Retina (tissue), 1 donor: ENCODE data around the gene SLC45A3.

Experiments
- DNase-seq: peaks from one replicate; pipeline ENCODE4 v3.0.0-alpha.2; 2016

The SLC45A3 gene

DNA sequence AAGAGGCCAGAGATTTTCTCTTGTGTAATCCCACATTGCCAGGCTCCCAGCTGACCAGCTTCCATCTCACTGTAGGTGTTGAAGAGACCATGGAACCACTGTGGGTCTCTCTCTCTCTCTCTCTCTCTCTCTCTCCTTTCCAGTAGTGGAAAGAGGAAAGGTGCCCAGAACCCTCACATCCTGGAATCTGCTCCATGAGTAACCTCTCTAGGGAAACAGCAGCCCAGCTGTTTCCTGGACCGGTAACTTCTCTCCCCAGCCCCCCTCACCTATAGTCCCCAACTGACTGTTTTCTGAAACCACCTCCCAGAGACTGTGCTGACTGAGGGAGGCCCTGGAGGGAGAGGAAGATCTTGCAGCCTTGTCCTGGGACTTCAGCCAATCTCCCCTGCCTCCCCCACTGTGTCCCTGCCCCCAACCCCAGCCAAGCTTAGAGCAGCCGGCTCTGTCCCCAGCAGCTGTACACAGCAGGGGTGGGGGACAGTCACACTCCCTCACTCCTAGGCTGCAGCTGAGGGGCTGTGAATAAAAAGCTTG, 20.6 kb upstream of the SLC45A3 start:
- DNase-seq, result no peak

DNA sequence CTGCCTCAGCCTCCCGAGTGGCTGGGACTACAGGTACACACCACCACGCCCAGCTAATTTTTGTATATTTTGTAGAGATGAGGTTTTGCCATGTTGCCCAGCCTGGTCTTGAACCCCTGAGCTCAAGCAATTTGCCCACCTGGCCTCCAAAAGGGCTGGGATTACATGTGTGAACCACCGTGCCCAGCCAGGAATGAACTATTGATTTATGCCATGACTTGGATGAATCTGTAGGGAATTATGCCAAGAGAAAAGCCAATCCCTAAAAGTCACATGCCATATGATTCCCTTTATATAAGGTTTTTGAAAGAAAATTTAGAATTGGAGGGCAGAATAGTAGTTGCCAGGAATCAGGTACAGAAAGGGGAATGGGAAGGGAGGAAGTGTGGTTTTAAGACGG, 19.1 kb upstream of the SLC45A3 start:
- no peak for DNase-seq

DNA sequence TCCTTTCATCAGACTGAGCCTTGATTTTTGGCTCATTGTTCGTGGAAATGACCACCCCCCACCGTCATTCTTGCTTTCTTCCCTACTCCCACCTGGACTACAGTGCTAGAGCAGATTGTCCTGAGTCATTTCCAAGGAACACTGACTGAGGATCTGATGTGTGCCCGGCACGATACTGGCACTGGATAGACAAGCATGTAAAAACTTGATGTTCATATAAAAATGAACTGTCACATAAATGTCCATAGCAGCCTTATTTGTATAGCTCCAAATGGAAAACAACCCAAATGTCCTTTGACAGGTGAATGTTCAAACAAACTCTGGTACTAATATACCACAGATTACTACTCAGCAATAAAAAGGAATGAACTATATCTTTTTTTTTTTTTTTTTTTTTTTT, 18.6 kb upstream of the SLC45A3 start:
- DNase-seq, result no peak

DNA sequence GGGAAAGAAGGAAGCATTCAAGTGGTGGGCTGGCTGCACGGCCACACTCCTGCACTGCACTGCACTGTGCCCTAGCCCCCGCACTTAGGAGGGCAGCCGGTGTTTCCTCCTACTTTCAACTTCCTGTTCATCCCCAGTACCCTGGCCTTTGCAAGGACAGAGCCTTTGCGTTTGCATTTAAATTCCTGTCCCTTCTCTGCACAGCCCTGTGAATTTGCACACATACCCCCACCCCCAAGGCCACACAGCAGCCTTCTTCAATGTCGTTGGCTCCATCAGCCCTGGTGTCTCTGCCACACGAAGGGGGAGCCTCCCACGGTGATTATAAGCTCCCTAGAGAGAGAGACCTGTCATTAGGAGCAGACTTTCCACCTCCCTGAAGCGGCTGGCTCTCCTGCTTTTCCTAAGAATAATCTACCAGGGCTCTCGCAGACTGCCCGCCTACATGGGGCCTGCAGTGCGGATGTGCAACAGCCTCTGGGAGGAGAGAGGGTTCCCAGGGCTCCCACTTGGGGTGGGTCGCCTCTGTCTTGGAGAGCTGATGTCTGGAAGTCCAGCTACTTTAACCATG, 13.2 kb upstream of the SLC45A3 start:
- peak; percentile 29 for DNase-seq

DNA sequence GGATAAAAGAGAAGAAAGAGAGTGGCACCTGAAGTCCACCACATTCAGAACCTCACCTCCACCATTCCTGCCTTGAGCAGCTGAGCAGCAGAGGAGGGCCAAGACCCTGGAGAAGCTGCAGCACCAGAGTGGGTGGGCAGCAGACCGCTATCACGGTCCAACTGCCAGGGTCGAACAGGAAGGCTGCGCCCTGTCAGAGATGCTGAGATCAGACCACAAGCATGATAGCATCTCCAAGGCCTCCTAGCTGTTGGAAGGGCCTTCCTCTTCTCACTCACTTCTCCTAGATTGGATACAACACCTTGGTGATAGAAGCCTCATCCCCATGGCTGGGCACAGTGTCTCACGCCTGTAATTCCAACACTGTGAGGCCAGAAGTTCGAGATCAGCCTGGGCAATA, 12.1 kb upstream of the SLC45A3 start:
- no peak for DNase-seq

DNA sequence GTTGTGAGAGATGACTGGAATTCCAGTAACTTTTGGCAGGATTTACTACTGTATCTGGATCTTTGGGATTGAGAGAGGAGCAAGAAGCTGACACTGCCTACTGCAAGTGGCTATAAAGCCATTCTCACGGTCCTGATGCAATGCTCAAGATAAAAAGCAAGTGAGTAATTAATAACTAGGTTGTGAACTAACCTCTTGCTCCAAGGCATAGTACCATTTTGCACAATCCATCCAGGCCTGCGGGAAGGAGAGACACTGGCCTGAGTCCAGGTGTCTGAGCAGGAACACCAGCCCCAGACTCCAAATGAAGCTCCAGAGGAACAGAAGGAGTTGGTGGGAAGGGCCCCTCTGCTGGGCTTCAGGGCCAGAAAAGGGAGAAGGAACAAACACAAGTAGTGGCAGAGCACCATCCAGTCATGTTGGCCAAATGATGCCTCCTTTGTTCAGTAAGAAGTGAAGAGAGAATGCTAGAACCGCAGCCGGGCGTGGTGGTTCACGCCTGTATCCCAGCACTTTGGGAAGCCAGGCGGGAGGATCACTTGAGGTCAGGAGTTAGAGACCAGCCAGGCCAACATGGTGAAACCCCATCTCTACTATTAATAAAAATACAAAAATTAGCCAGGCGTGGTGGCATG, 9.9 kb upstream of the SLC45A3 start:
- DNase-seq, result no peak

DNA sequence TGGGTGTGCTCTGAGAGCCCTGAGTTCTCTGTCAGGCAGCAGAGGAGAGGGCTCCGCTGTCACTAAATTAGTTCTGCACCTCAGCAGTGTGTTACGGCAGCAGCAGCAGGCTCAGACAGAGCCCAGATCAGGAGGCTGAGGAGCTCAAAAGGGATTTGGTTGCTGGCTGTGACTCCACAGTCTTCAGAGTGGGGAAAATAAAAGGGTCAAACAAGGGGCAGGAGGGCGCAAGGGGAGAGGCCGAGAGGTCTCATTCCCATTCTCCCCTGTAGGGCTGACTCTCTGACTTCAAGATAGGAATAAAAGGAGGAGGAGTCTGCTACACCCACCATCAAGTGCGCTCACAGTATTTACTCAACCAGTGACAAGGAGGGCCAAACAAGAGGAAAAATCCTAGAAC, 9.2 kb upstream of the SLC45A3 start:
- no peak for DNase-seq

DNA sequence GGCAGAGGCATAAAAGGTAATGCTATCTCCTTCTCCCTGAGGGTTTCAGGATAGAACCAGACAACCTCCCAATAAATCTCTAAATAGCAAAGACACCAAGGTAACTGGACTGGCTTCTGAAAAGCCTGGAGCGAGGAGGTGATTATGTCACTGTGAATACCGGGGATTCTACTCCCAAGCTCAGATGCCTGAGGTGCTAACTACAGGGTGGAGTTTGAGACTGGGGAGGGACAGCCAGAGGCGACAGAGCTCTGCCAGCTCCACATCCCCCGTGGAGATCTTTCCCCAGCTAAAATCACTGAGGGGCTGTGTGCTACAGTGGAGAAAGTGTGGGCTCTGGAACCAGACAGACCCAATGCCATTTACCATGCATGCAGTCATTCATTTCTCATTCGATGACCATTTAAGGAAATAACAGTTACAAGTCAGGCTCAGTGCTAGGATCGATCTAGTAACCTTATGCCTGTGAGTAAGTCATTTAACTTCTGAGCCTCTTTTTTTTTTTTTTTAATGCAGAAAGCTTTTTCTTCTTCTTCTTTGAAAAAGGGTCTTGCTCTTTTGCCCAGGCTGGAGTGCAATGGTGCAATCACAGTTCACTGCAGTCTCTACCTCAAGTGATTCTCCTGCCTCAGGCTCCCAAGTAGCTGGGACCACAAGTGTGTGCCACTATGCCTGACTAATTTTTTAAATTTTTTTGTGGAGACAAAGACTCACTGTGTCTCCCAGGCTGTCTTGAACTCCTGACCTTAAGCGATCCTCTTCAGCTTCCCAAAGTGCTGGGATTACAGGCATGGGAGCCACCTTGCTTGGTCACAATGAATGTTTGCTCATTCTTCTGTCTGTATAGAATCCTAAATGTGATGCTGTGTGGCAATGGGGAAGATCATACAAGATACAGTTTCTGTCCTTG, 8.1 kb upstream of the SLC45A3 start:
- DNase-seq, result no peak

DNA sequence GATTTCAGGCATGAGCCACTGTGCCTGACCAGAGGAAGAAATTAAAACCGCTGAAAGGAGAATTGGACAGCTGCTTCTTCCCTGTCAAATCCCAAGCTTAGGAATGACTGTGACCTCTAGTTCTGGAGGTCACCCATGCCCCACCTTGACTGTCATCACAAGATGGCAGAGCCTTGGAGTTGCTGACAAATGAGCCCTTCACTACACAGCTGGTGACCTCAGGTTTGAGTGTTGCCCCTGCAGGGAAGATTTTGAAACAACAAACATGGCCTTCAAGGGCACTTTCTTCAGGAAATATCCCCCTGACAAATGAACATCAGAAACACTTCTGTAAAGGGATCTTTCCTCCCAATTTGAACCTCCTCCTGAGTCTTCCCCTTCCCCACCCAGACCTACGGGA, 6.9 kb upstream of the SLC45A3 start:
- DNase-seq, result no peak

DNA sequence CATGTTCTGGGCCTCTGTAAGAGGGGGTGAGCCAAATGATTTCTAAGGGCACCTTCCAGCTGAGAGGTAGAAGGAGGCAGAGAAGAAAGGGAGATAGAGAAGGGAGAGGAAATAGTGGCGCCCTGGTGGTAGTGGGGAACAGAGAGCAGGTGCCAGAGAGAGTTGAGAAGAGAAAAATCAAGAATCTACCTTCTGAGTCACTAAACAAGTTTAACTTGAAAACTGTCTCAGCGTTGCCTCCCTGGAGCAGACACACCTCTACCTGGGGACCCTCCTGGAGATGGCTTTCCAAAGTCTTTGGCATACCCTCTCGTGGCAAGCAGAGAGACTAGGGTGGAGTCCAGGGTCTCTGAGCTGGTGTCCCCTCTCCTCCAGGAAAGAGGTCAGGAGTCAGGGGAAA, 1.1 kb upstream of the SLC45A3 start:
- no peak for DNase-seq

DNA sequence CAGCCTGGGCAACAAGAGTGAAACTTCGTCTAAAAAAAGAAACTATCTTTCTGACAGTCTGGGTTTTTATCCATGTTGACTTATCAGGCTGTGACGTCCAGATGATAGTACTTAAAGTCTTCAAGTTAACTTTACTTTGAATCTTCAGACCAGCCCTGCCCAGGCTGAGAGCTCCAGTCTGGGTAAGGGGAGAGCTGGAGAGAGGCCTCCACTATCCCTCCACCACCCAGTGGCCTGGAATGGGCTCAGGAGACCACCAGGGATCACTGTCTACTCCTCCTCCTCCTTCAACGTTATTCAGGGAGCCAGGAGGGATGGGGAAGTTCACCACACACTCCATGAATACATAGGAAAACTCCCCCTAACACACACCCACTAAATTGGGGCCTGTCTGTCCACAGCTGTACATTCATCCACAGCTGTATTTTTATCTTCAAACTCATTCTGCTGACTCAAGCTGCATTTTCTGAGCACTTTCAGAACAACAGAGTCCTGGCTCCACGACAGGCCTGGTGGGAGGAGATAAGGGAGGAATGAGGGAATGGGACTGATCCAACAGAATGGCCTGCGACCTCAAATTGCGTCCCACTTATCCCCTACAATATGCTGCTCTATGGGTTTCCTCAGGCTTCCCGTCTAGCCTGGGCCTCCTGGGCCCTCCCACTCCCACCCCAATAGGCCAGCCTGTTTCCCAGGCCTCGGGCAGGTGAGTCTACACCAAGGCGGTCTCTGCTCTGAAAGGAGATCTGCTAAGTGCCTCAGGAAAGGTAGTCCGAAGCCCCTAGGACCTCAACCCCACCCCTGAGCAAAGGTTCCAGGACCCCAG, 1.8 kb downstream of the SLC45A3 start:
- no peak for DNase-seq

DNA sequence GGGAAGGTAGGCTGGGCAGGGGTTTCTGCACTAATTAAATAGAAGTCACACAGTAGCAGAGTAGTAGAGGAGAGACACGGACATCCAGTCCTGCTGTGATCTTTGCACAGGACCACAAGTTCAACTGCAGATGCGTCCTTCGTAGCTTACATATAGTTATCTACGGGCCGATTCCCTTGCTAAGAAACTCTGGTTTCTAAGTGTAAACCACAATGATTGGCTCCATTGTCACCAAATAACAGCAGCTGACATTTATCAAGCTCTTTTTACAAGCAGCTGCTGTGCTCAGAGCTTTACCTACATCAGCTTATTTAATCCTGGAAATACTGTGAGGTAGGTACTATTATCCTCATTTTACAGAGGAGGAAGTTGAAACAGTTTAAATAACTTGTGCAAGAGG, 3.1 kb downstream of the SLC45A3 start:
- DNase-seq, result no peak

DNA sequence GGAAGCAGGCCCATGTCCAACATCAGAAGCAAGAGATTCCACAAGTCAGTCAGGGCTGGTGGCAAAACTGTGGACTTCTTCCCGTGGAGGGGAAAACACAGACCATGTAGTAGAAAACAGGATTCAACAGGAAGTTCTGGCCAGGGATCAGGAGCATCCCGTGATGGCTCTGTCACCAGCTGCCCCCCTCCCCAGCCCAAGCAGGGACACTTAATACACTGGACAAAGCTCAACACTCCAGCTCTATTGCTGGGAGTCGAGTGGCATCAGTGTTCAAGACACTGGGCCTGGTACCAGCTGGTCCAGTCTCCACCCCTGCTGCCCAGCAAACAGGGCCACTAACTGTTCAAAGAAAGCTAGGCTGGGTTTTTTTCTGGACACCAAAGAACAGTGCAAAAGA, 3.7 kb downstream of the SLC45A3 start:
- DNase-seq, result no peak

DNA sequence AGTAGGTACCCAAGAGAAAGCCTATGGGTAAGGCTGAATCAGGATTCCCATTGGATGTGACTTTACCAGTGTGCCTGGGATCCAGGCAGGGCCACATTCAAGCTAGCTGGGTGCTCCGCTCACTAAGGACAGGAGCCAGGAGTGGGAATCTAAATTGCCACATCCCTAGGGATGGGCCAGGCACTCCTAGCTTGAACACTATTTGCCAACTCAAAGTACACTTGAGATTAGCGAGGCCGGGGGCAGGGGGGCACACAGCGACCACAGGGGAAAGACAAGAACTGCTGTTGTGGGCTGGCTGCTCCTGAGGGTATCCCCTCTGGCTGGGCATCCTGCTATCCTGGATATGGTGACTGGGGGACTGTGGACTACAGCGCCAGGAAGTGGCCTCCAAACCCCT, 4.3 kb downstream of the SLC45A3 start:
- DNase-seq, result no peak

DNA sequence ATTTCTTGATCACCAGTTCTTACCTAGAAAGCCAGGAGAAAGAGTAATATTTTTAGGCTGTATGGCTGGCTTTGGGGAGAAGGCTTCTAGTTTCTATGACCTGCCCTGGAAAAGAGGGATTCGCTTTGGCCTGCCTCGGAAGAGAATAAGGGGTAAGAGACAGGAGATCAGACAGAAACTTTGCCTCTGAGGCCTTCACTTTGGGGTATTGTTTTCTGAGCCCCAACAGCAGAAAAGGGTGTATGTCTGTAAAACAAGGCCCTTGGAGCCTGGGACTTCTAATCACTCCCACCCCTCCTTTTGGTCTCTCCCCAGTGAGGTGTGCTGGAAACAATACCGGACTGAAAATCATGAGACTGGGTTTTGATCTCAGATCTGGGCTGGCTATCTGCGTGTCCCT, 5.1 kb downstream of the SLC45A3 start:
- DNase-seq, result no peak

DNA sequence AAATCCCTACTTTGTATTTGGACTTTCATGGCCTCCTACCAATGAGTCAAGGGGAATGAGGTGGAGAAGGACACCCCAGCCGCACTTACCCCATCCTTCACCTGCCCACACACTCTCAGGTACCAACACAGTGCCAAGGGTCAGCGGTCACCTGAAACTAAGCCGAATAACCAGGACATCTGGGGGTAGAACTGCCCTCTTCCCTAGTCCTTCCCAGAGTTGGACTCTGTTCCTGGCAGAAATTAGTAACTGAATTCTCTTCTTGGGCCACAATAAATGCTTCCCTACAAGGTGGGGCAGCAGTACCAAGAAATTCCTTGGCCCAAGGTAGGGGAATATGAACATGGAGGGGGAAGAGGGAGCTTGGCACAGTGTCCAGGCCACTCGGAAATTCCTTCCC, 7.3 kb downstream of the SLC45A3 start:
- no peak for DNase-seq

DNA sequence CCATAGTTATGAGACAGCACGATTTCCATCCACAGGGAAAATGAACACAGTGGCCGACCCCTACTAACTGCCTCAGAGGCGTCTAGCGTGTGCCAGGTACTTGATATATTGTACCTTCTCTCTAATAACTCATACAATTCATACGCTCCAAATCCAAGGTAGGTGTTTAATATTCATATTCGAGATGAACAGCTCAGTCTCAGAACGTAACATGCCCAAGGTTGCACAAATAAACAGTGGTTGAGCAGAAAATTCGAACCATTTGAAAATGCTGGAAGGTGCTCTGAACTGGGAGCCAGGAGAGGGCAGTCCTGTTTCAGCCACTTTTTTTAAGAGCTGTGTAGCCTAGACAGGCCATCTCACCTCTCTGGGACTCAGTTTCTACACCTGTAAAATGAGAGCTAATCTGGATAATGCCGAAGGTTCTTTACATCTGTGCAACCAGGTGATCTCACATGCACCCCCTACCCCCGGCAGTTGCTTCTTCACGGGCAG, 7.9 kb downstream of the SLC45A3 start:
- DNase-seq, result no peak

DNA sequence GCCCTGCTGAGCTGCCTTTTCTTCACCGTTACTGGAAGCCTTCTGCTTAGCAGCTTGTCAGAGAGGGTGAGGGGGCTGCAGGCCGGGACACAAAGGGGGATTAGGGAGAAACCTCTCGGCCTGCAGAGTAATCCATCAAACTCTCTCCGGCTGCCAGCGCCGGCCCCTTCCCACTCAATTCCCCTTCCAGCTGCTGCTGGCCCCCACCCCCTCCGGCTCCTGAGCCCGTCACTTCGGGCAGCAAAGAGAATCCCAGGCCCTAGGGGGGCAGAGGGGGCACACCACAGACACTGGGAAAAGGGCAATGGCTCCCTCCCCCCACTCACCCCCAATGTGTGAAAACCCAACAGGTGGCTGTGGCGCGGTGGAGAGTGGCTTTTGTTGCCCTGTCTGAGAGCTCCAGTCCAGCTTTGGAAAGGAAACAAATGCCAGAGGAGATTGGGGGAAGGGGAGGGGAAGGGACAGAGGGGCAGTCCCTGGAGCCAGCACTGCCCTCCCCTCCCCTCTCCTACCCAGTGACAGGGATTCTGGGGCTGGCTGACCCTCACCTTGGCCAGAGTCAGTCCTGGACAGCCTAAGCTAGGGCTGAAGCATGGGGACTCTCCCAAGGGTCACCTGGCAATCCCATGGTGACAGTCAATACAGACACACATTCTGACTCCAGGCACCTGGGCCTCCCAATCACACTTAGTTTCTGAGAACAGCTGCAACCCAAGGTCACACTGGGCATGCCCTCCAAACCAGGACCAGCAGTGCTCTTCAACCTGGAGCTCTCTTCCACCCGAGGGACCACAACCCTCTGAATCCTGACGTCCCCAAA, 9.5 kb downstream of the SLC45A3 start:
- DNase-seq, result peak; percentile 59

DNA sequence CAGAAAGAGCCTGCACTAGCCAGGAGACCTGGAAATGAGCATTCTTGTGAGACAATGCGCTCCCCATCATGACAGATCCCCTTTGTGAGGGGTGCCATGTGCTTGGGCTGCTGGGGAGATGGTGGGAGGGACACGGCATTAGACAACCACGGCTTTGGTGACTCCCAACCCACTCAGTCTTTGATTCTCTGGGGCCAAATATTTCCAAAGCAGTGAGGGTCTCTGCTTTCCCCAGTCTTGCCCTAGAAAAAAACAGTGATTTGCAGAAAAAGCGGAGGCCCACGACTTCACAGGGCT, 10.2 kb downstream of the SLC45A3 start:
- DNase-seq, result no peak

DNA sequence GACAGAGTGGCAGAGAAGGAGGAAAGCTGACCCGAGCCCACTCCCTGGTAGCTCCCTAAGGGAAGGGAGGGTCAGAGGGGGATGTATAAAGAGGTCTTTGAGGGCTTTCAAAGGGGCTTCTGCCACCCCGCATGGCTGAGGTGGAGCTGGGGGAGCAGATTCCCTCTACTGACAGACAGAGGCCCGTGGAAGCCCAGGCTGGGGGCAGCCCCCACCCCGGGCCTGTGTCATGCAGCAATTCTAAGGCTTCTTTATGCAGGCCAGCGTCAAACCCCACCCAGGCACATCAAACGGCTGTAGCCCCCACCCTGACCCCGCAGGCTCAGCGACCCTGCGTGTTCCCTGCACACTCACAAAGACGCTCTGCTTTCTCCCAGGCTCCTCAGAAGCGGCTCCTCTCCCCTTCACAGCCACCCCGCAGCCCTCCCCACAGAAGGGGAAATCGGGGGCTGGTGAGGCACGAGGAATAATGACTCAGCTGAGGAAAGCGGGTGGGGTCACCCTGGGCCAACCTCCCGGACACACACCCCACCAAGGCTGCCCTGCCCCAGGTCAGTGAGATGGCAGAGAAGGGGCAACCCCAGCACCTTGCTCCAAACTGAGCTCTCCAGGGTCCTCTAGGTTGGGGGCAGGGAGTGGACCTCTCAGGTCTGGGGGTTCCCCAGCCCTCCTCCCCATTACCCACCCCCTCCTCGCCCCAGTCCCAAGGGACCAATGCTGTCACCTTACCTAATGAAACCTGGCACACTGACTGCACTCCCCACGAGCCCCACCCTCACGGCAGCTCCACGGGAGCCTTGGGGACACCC, 10.8 kb downstream of the SLC45A3 start:
- DNase-seq, result peak; percentile 50

DNA sequence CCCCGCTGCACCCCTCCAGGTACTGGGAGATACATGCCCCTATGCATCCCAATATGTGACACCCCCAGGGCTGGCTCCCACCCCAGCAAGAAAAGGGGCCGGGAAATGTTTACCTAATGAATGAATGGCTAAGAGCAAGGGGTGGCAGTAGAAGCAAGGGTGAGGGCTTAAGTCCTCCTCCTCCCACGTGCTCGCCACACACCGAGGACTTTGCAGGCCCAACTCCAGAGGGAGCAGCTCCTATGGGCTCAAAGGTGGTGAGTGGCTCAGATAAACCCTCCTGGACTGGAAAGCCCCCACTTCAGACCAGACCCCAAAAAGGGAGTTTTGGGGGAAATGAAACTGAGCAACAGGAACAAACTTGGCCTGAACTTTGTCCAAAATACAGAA, 11.4 kb downstream of the SLC45A3 start:
- no peak for DNase-seq
